HG02571 (cell line): Measurements from ENCODE around the gene ANKRD29.

ENCODE experiments used
- ATAC-seq: cut with Tn5 transposase; IDR thresholded peaks from one replicate; pipeline ENCODE4 v1.9.1; 2021; ENCODE audit warnings: mild to moderate bottlenecking, moderate library complexity; ENCODE audit not compliant: unreplicated experiment

Gene ANKRD29, protein sequence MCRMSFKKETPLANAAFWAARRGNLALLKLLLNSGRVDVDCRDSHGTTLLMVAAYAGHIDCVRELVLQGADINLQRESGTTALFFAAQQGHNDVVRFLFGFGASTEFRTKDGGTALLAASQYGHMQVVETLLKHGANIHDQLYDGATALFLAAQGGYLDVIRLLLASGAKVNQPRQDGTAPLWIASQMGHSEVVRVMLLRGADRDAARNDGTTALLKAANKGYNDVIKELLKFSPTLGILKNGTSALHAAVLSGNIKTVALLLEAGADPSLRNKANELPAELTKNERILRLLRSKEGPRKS

DNA sequence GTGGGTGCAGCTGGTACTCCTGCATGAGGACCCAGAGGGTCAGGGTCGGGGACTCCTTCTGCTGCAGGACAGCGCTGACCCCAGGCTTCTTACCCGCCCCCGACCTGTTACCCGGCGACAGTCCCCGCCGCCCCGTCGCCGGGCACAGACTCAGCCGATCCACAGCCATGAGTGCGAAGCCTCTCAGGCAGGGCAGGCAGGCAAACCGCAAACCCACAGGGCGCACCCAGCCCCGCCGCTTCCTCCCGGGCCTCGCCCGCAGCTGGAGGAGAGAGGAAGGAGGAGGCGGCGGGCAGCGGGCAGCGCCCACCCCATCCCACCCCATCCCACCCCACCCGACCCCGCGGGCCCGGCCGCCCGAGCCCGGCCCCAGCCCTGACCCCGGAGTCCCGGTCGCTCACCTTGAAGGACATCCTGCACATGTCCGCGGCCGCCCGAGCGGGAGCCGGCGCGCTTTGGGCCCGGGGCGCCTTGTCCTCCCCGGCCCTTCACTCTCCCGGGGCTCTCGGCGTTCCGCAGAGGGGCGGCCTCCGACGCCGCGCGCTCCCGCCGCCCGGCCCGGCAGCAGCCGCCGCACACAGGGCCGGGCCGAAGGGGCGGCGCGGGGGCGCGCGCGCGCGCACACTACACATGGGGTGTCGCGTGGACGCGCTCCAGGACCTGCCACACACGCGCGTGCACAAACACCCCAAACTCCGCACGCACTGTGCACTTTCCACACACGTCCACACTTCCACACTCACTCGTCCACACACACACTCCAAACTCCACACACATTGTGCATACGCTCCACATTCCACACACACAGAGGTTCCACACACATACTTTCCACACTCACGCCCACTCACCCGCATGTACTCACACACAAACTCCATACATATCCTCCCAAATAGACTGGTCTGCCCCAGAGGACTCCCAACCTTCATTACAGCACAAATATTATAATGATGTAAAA lies at the start of gene ANKRD29:
Gene ANKRD29 (minus strand): TSS at position 603 of the 955 bp plus-strand sequence. CDS start 181 bp downstream, at position 422.
- no peak for ATAC-seq

DNA sequence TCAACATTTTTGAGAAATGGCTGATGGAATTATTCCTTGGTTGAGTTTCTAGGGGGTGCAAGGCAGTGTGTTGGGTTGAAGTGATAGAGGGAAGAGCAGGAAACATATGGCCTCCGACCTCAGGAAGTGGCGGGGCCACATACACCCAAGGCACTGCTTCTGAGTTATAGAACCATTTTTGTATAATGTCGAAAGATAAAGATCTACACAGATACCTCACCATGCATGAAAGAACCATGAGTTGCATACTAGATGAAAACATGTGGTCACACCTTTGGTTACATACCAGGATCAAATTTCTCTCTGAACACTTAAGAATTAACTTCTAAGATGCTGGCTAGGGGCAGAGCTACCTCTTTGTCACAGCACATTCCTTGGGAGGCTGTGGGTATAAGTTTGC lies 49.7 kb upstream of the ANKRD29 start:
- no peak for ATAC-seq

DNA sequence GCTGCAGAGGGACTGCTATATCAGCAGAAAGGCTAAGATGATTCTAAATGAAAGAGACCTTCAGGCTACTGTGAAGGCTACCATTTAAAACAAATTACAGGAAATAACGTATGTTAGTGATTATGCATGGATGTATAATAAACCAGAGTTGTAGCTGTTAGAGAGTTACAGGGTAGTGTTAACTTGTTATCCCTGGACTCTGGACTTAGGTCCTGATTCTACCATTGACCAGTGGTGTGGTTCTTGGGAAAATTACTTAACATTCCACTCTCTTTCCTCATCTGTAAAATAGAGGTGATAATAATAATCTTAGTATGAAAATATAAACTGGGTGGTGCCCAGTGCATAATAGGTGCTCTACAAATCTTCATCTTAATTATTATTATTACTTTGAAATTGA lies 48.7 kb upstream of the ANKRD29 start:
- no peak for ATAC-seq

DNA sequence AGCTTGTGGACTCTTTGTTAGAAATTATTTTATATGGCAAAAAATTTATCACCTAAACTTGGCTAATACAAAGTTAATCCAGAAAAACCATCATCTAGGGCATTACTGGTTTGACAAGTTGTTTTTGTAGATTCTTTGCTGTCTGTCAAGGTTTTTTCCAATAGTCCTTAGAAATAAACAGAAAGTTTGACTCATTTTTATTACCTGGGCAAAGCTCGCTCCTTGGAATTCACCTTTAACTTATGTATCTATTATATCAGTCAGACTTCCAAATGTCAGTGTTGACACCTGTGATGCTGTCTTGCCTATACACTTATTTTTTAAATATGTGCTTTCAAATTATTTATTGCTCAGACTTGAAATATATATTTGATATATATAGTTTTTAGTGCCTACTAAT lies 48.2 kb upstream of the ANKRD29 start:
- no peak for ATAC-seq

DNA sequence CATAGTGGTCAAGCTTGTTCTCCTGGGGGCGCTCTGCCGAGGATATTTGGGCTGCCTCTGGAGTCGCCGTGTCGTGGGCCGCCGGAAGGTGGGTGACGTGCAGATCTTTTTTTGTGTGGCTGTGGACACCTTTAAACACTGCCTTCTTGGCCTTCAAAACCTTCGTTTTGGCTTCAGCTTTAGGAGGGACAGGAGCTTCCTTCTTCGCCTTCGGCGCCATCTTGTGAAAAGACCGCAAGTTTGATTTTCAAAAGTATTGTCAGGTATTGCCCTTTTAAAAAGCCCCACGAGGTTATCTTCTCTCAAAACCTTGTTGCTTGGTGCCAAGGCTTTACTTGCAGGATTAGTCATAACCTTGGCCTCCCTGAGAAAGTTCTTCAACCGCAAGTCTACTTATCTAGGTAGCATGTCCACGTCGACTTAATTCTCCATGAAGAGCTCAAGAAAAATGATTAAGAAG lies 47.4 kb upstream of the ANKRD29 start:
- ATAC-seq = no peak

DNA sequence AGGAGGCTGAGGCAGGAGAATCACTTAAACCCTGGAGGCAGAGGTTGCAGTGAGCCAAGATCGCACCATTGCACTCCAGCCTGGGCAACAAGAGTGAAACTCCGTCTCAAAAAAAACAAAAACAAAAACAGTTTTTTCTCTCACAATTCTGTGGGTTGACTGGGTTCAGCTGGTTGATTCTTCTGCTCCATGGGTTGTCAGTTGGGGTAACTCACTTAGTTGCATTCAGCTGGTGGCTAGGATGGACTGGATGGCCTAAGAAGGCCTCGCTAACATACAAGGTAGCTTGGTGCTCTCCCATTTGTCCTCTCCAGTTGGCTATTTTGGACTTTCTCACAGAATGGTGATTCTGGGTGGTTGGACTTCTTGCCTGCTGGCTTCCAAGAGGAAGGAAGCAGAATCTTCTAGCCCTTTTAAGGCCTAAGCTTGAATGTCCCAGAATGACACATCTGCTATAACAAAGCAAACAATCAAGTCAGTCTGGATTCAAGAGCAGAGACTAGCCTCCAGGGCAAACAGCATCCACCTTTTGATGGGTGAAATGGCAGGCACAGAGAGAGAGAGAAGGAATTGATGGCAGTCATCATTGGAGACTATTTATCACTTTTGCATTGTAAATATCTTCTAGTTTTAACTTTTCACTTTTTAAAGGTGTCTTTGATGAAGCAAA lies 44.4 kb upstream of the ANKRD29 start:
- ATAC-seq = no peak

DNA sequence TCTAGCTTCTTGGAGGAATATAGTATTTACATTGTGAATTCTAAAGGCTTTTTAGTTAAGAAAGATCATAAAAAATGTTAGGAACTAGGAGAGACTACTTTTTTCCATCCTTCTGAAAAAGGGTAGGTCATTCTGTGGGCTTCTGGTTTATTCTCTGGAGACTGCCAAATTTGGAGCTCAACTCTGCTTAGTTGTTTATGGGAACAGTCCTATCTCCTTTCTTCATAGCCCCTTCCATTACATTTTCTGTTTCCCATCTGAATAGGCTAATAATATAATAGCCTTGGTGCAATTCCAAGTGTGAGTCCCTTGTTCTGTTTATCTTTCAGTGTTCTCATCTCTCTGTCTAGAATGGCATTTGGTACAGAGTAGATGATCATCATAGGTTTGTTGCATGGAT lies 42.1 kb upstream of the ANKRD29 start:
- ATAC-seq = no peak

DNA sequence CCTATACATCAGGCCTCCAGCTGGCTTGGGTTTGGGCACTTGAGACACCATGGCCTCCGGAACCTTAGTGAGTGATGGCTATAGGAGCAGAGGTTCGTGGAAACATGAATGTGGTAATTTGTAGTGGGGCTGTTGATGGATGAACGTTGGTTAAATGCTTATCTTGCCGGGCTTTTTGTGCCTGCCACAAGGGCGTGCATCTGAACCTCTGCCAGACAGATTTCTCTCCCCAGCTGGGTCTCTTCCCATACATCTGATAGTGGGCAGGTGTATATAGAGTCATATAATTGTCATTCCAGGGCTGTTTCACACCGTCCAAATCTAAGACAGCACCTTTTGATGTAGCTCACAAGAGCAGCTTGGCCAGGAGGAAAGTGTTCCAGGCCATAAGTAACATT lies 41.3 kb upstream of the ANKRD29 start:
- ATAC-seq = no peak

DNA sequence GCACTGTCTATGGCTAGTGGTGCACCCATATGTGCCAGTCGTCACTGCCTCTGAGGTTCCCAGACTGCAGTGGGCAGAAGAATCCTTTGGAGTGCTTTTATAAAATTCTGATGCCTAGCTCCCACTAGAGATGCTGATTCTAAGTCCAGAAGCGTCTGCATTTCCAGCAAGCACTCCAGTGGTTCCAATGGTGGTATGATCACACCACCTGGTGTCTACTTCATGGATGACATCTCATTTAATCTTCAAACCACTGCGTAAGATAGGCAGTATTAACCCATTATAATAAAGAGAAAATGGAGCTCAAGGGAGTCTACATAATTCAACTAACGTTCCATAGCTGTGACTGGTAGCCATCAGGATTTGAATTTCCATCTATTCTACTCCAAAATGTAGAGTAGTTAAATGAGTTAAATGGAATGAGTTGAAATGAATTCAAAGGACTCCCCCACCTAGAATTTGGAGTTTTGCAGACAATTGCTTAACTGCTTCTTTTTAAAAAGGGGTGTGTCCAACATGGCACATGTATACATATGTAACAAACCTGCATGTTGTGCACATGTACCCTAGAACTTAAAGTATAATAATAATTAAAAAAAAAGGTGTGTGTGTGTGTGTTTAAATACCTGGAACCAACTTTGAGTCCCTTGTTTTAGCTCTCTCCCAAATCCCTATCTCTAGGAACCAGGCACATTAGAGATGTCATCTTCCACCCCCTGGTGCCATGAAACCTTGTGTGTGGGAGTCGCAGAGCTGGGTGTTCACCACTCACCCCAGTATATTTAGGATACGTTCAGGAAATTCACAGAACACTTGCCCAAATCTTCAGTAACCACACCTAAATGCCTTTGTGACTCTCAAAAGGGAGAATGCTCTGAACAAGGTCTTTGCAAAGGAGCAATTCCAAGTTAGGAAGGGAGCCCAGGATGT lies 40.6 kb upstream of the ANKRD29 start:
- no peak for ATAC-seq

DNA sequence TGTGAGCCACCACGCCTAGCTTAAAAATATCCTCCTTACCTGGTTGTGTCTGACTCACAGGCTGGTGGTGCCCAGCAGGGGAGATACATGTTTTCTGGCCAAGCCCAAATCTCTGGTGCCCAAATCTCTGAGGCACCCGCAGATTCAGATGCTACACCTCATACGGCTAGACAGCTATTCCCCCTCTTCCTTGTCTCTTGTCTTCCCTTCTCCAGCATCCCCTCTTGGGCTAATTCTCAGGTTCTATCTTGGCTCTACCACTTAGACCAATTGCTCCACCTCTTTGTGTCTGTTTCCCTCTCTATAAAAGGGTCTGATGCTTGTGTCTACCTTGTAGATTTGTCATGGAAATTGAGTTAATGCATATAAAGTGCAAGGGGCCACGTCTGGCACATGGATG lies 39.9 kb upstream of the ANKRD29 start:
- no peak for ATAC-seq

DNA sequence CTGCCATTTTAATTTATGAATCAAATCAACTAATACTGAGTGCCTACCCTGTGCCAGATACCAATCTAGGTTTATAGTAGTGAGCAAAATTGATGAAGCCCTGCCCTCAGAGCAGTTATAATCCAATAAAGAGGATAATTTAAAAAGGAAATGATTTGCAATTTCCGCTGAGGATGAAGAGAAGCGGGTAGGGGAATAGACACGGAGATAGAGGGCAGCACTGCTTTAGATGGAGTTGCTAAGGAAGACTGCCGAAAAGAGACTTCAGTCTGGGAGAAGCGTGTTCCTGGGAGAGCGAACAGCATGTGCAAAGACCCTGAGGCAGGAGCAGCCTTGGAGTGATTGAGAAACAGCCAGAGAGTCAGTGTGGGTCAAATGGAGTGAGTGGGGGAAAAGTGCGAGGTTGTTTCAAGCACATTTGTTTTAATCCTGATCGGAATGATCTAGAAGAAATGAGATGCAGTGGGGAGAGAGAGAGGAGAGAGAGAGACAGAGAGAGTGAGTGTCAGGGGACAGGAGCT lies 38.9 kb upstream of the ANKRD29 start:
- ATAC-seq = no peak

DNA sequence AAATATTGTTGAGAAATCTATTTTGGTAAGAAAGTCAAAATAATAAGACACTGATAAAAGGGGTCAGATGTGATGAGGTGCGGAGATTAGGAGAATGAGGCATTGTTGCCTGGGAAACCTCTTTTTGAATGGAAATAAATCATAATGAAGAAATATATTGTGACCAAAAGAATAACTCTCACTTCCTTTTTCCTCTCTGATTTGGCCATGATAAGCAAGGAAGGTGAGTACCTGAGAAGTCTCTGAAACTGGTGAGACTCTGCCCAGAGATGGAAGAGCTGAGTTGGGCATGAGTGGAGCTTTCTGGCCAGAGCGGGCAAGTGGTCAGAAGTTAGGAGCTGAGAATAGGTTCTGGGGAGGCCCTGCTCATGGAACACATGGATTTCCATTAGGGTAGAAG lies 38.3 kb upstream of the ANKRD29 start:
- no peak for ATAC-seq

DNA sequence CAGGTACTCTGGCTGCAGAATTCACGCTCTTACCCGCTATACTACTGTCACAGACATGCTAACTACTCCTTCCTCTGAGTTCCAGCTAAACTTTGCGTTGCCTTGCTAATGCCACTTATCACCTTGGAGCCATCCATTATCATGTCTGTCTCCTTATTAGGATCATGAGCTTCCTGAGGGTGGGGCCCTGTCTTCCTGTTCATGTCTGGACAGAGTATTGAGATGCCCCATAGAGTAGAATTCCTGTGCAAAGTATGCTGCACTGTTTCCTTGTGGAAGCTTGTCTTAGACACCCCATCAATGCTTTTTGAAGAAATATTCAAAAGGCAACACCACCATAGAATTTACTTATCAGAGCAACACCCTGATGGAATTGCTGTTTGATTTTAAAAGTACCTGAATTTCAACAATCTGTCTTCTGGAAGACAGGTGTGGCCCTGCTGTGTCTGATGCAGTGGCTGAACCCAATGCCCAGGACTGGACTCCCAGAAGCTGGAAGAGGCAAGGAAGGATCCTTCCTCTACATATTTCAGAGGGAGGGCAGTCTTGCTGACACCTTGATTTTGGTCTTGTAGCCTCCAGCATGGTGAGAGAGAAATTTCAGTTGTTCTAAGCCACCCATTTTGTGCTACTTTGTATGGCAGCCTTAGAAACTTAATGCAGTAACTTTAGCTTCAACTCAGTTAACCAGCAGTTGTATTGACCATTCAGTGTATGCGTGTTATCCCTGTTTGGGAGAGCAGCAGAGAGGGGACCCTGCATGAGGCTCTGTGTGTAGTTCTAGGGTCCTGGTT lies 32.1 kb upstream of the ANKRD29 start:
- no peak for ATAC-seq

DNA sequence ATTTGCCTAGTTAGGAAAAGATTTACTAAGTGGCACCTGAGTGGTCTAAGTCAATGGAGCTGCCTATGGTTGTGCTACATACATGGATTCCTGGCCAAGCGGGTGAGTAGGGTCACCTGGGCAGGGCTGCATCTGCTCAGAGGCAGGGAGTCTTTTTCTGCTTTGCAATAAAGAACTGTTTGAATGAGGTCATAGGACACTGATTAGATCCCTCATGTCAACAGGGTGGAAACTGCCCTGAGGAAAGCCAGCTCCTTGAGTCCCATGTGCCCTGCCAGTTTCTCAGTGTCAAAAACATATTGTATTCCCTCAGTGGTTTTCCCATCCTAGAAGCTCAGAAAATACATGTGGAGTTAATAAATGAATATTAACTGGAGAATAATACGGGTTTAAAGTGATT lies 31.1 kb upstream of the ANKRD29 start:
- ATAC-seq = no peak

DNA sequence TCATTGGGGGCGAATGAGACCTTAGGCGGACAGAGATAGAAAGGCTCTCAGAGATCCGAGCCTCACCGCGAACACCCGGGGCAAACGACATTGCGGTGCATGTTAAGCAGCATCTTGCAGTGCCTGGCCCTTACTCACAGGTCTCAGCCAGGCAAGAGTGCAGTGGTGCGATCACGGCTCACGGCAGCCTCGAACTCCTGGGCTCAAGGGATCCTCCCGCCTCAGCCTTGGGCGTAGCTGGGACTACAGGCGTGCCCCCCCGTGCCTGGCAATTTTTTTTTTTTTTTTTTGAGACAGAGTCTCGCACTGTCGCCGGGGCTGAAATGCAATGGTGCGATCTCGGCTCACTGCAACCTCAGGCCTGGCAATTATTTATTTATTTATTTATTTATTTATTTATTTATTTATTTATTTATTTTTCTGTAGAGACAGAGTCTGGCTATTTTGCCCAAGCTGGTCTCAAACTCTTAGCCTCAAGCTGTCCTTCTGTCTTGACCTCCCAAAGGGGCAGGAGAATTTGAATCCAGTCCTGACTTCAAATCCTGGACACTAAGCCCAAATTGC lies 27.9 kb upstream of the ANKRD29 start:
- no peak for ATAC-seq

DNA sequence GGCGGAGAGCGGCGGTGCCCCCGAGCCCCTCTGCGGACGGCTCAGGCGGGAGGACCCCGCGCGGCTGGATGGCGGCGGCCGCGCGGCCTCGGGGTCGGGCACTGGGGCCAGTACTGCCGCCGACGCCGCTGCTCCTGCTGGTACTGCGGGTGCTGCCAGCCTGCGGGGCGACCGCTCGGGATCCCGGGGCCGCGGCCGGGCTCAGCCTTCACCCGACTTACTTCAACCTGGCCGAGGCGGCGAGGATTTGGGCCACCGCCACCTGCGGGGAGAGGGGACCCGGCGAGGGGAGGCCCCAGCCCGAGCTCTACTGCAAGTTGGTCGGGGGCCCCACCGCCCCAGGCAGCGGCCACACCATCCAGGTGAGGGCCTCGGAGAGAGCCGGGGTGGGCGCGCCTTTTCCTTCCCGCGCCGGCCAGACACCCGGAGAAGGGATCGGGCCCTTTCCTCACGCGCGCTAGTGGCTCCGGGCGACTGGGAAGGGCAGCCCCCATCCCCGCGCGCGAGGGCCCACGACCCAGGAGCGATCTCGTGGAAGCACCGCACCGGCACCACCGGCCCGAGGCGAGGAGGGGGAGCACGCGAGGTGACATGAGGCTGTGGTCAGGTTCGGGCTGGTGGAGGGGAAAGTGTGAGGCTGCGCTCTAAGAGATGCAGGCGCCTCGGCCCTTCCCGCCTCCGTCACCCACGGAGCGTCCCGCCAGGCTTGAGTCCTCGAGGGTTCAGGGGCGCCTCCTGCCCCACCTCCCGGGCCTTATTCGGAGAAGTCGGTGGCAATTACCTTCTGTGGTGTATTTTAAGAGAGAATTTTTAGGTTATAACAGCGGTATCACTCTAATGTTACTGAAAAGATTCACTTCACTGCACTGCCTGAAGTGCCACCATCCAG lies 27.1 kb upstream of the ANKRD29 start:
- no peak for ATAC-seq

DNA sequence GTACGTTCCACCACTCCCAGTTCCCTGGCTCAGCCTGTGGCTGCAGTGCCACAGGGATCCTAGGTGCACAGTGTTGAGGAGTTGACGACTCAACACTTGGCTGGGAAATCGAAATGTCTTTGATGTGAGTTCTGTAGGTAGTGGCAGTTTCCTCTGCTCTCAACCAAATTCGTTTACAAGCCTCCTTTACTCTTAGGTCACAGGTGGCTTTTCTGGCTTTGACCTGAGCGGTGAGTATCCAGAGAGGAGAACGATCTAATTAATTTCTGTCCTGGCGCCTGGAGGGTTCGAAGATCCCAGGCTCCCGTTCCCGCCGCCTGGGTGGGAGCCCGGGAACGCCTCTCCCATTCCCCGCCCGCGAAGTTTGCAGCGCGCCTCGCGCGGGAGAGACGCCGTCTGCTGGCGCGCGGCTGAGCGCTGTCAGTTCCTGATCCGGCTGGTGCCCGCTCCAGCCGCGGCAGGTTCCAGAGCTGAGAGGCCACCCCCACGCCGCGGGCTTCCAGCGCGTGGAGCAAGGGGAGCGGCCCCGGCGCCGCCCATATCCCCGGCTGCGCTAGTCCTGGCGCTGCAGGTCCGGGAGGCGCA lies 26.4 kb upstream of the ANKRD29 start, which contains the start of gene LAMA3:
Gene LAMA3 (plus strand): TSS at position 423 of the 585 bp plus-strand sequence. CDS start 231 bp downstream, outside the sequence.
- no peak for ATAC-seq
